Stimulated activated CD8-positive, alpha-beta memory T cell treated with anti-CD3 and anti-CD28 coated beads, Interleukin-12 subunit alpha, Interleukin-12 subunit beta, amount 100 ng/mL, for 1 hour (primary cell): ENCODE results near the gene RASA2.
"Not testable (repeated sequence)": the region's sequence is repeated elsewhere in the genome, so short reads cannot be mapped to it uniquely, and the experiment has no call there.

Experiments
- DNase-seq: peaks from one replicate; pipeline ENCODE4 v3.0.0-alpha.2; 2020; ENCODE audit warnings: low read depth

The RASA2 gene

GRCh38 chr3:141498598-141499223 lies 11.9 kb downstream of the RASA2 start:
- DNase-seq, result peak; percentile 77

DNA sequence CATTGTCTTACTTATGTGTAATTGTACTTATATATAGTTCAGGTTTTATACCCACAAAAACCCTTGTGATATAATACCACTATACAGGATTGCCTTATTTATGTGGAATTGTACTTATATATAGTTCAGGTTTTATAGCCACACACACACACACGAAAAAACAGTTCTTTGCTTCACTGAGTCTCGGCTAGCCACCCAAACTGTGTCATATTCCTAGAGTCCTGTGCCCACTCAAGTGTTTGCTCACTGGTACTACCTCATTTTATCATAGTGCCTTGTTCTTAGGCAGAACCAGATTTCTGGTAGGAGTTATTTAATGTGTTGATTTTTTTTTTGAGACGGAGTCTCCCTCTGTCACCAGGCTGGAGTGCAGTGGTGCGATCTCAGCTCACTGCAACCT lies 12.5 kb downstream of the RASA2 start:
- no peak for DNase-seq

DNA sequence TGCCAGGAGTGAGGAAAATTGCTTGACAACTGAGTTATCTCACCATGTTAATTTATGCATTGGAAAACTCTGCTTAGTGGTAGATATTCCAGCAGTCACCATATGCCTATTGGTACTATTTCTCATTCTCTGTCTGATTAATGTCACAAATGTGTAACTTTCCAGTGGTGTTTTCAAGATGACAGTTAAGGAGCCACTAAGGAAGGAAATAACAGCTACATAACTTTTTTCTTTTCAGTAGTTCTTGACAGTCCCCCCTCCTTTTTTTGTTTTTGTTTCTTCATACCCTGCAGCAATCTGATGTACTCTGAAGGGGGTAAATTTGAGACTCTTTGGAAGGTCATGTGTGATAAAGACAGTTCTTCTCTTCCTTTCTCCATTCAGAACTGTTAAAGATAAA lies 13.1 kb downstream of the RASA2 start:
- DNase-seq, result no peak

GRCh38 chr3:141500397-141500796 lies 13.6 kb downstream of the RASA2 start:
- no peak for DNase-seq

DNA sequence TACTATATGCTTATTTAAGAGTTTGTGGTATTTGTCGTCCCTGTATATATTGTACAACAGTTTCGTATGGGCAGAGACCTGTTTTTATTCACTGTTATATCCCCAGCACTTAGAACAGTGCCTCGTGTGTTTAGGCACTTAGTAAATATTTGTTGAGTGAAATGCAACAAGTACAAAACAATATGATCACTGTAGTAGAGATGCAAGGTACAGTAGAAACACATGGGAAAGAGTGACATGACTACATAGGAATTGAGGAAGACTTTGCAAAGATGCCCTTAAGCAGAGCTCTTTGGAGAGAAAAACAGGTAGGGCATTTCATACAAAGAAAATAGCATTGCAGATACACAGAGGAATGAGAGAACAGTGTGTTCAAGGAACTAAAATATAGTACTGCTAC lies 18.3 kb downstream of the RASA2 start:
- no peak for DNase-seq

DNA sequence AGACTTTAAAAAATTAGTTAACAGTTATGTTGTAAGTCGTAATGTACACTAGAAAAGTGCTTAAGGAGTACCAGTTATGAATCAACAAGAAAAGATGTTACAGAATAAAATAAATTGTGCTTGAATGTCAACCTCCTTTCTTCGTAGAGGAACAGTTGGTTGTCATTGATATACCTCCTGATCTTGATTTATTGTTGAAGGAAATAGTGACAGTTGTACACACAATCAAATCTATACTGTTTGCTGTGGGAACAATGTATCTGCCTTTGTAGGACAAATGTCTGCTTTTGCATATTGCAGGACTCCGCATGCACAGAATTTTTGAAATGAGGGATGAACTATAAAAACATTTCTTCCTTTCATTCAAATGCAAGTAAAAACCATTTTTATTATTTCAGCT lies 19.2 kb downstream of the RASA2 start:
- no peak for DNase-seq

DNA sequence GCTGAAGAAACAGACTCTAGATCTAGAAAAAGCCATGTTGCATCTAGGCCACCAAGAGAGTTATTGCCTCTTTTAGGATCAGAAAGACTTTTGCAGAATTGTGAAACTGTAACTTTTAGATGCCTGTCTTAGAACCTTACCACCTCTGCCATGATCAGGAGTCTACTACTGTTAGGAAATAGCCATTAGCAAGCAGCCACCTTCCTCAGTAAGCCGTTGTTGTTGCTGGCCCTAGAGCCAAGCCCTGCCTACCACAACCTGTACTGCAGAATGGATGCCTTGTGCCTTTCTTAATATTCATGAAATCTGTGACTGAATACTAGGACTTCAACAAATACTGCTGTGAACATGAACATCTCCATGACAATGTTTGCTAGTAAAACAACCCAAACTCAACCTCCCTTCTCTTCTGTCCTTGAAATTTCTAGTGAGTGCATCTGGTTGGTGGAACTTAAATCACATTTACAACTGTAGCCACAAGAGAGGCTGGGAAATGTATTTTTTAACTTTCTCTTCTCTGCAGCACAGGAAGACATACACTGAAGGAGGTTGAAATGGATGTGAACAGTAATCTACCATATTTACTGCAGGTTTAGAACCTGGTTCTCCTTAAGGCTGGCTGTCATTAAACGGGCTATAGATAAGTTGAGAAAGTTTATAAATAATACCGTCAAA lies 20.7 kb downstream of the RASA2 start:
- no peak for DNase-seq

- no peak for DNase-seq
Measured at GRCh38 chr3:141508067-141508436, 21.2 kb downstream of the RASA2 start.

- DNase-seq, result no peak
Measured at GRCh38 chr3:141511361-141511760, 24.5 kb downstream of the RASA2 start.

DNA sequence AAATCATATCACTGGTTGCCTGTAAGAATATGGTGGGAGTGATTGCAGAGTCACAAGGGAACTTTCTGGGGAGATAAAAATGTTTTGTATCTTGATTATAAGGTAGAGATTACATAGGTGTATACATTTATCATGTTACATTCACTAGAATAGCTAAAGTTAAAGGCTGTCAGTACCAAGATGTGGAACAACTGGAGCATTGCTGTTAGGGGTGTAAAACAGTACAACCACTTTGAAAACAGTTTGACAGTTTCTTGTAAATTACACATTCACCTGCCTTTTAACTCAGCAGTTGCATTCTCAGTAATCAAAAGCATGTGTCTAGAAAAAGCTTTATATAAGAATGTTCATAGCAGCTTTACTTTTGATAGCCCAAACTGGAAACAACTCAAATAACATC lies 27.6 kb downstream of the RASA2 start:
- no peak for DNase-seq

DNA sequence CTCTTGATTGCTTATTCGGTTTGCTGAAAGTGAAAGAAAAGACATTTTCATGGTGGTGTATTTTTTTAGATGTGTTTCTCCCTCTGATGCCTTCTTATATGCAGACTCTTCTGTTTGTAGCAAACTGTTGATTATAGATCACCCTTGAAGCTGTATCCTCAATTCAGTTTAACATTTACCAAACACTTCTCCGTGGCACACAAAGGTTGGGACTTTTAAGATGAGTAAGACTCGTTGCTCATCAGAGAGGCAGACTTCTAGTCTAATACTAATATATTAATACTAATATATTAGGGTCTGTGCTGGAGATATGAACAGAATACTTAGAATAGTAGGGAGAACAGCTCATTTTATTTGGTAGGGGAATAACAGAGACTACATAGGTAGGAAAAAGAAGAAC lies 32.8 kb downstream of the RASA2 start:
- DNase-seq, result no peak

DNA sequence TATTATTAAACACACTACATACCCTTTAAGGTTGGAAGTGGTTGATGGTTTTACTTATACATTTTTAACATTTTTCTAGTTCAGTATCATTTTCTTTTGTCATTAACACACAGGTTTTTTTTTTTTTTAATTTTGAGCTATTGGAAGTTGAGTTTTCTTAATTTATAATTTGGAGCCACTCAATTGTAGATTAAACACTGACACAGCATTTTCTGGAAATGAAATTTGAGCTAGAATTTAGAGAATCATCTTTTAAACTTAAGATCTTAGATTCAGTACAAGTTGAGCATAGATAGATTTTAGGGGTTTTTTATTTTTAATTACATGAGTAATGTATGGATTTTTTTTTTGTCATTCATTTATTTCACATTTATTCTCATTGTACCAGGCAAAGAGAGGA lies 35.0 kb downstream of the RASA2 start:
- DNase-seq, result no peak

DNA sequence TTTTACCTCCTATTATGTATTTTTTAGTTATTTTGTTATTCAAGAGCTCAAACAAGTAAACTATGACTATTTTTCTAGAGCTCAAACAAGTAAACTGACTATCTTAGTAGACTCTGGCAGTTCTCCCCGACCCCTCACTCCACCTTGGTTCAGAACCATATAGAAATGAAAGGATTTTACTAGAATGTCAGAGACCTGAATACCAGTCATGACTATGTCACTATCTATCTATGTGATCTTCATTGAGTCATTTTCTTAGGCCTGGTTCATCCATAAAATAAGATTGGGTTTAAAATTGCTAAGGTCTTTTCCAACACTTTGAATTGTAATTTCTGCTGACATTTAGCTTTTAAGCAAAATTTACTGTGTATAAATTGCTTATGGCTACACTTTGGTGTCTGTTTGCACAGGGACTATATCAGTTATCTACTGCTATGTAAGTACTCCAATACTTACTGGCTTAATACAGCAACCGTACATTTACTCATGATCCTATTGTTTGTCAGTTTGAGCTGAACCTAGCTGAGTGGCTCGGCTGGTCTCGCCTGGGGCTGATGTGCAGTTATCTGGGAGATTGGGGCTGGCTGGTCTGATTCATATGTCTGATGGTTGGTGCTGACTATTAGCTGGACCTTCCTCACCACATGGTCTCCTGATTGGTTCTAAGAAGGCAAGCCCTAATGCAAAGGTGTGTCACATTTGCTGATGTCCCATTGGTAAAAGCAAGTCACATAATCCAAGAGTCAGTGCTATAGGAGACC lies 37.0 kb downstream of the RASA2 start:
- DNase-seq, result no peak

DNA sequence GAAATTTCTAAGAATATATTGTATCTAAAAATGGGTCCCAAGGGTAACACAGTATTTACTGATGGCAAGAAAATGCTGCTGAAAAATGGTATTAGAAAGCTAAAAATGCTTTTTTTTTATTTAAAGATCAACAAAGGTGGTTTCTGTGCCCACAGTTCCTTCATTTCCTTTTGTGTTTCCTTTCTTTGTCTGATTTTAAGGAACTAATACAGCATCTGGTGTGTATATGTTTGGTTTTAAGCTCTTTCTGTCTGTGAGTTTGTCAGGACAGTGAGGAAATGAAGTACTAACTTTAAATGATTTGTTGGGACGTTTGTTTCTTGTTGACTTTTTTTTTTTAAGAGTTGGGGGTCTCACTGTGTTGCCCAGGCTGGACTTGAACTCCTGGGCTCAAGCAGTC lies 38.2 kb downstream of the RASA2 start:
- no peak for DNase-seq

DNA sequence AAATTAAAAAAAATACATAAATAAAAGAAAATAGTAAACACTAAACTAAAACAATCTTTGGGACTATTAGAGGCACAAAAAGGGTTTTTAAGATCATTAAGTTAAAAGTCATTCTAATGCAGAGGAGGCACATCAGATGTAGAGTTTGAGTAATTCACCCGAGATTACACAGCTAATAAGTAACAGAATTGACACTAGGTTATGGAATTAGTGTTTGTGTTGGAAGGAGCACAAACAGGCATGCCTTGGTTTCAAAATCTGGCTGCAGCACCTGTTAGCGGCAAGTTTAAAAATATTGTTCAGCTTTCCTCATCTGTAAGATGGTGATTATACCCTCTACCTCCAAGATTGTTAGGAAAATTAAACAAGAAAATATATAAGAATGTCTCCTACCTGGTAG lies 39.0 kb downstream of the RASA2 start:
- no peak for DNase-seq

DNA sequence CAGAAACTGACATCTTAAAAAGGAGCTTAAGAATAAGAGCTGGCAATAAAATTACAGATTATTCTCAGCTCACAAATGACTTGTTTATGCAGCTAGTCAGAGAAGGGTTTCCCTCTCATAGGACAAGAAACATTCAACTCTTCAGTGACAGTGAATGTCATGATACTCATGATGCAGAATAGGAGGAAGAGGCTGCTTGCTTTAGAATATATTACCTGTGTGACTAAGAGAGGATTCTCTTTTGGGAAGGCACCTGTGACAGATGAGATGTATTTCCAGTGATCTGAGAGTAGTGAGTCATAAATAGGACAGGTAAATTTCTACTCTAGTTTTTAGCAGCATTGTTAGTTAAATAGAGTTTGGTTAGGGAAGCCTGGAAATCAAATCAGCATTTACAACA lies 39.9 kb downstream of the RASA2 start:
- DNase-seq, result no peak

GRCh38 chr3:141528800-141529199 lies 42.0 kb downstream of the RASA2 start:
- no peak for DNase-seq

DNA sequence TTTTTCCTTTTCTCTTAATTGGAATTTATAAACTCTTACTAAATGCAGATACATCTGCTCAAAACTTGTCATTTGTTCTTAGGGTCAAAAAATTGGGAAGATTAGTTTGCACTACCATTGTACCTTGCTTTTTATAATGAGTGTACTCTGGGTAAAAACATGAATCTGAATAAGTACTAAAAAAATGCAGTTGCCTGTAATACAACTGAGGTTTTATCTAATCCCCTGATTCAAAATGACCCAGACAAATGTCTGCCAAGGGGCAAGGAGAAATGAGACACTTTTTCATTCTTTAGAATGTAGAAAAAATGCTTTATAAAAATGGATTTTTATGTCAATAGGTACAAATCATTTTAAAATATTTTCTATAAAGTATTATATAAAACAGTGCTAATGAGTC lies 42.4 kb downstream of the RASA2 start:
- DNase-seq, result no peak

DNA sequence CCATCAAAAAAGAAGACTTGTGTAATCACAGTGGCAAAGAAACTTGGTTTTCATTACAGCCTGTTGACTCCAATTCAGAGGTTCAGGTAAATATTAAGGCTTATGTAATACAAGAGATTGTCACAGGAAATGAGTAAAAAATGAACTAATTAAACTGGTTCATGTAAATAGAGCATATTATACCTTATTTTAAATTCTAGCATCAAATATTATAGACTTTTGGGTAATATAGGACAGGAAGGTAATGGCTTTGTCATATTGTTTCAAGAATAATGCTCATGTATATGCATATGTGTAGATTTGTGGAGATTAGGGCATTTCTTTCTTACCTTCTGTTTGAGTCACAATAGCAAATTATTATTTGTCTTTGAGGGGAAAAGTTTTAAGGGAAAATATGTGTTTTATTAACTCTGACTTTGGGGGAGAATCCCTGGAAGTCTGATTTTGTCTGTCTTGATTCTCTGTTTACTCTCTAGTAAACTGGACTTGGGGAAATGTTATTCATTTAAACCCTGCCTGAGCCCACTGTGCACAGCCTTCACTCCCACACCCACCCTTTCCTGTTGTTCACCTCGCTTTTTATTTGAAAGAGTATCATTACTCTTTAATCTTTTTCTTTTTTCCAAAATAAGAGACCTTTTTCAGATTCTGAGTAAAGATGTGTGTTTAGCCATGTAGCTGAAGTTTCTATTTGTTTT lies 43.0 kb downstream of the RASA2 start:
- DNase-seq, result no peak

DNA sequence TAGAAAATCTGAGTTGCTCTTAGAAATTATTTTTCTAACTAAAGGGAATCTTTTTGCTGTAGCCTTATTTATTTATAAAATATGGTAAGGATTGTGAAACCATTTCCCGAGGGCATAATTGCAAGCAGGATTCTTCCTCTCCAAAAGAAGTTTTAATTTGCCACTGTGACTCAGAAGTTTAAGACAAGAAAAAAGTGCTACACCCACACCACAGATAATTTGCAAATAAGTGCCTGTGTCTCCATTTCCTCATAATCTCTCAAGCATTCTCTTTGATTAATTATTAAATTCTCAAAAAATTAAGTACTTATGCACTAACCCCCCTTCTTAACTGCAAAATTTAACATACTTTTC lies 43.6 kb downstream of the RASA2 start:
- DNase-seq, result no peak

- no peak for DNase-seq
Measured at GRCh38 chr3:141532609-141533008, 45.8 kb downstream of the RASA2 start.

GRCh38 chr3:141536017-141536416 lies 49.2 kb downstream of the RASA2 start:
- not testable (repeated sequence) for DNase-seq

- no peak for DNase-seq
Measured at GRCh38 chr3:141537856-141538255, 51.0 kb downstream of the RASA2 start.
